Raji (cell line): ENCODE data around the gene ZNF597.

Source experiments
- POLR2A ChIP-seq: IDR thresholded peaks from 2 replicates; pipeline ENCODE4 v1.6.1; 2011; ENCODE audit warnings: low read depth, low read length, control low read depth; ENCODE audit not compliant: insufficient read depth

ZNF597 gene

DNA sequence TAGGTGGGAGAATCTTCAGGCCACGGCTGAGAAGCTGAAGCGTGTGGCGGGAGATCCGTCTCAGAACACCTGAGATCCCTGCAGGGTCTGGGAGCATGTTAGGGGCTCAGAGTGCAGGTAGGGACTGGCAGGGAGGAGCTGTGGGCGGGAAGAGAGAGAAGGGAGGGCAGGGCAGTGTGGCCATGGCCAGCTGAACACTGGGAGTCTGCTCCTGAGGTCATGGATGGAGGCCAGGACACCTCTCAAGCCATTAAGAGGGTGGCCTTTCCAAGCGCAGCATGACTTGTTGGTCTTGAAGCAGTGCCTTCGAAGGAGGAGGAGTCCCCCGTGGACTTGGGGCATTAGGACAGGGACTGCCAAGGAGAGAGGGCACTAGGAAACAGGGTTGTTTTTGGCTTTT, 23.9 kb upstream of the ZNF597 start:
- TF ChIP-seq POLR2A = no peak

- TF ChIP-seq POLR2A = no peak
Measured at GRCh38 chr16:3465911-3466584, 22.7 kb upstream of the ZNF597 start.

DNA sequence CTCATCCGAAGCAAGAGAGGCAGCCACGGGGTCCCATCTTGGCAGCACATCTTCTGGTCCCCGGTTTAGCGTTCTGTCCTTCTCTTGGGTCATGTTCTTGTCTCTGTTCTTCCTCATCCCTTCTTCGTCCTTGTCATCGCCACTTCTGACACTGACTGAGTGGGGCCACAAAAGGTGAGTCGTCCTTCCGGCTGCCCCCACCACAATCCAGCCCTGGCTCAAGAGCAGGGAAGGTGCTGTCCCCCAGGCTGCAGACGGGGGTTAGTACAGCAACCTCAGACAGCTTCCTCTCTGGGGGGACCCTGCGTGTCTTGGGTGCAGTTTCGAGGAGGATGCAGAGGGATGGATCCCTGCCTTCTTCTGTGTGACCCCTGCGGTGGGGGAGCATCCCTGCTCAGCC, 22.0 kb upstream of the ZNF597 start:
- TF ChIP-seq POLR2A = no peak

DNA sequence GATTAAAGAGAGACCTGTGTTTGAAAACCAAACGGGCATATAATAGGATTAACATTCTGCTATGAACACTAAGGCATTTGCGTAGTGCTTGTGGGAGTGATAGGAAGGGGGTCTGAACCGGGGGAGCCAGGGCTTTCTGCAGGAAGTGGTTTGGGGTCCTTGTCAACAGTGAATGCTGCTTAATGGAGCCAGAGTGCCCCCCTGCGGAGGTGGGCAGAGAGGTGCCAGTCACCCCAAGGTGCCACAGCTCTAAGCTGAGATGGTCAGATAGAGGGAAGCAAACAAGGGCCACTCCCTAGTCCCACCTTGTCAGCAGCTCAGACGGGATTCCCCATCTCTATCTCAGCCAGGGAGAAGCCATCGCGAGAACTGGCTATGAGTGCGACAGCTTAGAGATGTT, 17.8 kb upstream of the ZNF597 start:
- no peak for TF ChIP-seq POLR2A

DNA sequence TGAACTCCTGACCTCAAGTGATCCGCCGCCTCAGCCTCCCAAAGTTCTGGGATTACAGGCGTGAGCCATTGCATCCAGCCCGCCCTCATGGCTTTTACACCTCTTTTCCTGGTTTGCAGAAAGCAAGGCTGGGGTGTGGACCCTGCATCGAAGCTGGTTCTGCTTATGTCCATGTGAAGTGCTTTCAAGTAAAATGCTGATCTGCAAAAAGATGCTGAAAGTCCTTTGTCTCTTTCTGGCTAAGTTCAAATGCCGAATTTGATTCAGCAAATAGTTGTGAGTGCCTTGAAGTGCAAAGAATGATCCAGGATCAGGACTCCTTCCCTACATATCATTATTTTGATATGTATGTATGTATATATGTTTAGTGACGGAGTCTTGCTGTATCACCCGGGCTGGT, 17.3 kb upstream of the ZNF597 start:
- no peak for TF ChIP-seq POLR2A

DNA sequence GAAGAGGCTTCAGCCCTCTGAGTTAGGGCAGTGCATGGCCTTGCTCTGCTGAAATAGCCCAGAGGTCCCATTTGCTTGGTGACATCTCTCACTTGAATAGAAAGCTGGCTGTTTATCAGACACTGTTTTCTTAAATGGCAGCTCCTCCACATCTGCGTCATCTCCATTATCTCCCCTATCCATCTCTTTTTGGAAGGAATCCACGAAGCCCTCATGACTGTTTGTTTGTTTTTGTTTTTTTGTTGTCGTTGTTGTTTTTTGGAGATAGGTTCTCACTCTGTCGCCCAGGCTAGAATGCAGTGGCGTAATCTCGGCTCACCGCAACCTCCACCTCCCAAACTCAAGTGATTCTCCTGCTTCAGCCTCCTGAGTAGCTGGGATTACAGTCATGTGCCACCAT, 16.8 kb upstream of the ZNF597 start:
- TF ChIP-seq POLR2A = no peak

DNA sequence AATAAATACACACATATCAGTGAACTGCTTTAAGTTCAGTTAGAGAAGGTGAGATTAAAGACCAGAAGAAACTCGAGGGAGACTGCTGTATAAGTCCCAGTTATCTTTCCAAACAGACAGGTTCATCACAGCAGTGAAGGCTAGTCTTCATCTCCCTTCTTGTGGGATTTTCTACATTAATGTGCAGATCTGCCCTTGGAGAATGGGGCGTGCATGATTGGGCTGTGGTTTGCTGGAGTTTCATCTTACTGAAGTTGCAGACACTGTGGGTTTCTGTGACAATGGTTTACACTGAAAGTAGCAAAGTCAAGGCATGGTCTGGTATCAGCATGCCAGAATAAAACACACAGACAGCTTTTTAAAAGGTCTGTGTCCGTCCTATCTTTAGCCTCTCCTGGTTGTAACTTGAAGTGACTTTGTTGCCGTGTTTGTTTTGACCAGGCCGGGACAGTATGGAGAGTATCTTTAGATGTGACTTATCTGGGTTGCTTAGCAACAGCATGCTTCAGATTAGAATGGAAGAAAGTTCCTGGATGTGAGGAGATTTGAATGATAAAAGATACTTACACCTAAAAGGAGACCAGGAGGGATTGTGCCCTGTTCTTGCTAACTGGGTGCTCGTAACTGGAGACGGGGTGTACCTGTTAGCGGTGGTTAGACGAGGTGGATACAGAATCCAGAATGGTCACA, 16.2 kb upstream of the ZNF597 start:
- TF ChIP-seq POLR2A = no peak

DNA sequence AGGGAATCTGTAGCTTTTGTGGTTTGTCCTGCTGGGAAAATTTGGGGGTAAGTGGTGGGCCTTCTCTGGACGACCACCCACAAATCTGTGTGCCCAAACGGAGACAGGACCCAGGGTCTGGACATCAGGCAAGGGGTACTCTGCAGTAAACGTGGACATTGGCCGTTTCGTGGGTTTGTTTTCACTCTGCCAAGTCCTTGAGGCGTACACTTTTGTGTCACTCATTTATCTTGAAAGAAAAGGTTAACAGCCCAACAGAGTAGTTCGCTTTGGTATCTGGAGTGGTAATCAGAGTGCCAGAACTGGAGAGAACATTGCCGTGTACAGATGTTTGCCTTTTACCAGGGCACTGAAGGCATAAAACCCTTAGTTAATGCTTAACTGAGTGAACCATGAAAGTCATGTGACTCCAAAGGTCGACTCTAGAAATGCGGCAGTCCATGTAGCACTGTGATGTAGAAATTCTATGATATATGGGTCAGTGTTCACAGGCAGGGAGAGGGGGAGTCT, 15.6 kb upstream of the ZNF597 start:
- TF ChIP-seq POLR2A = no peak

DNA sequence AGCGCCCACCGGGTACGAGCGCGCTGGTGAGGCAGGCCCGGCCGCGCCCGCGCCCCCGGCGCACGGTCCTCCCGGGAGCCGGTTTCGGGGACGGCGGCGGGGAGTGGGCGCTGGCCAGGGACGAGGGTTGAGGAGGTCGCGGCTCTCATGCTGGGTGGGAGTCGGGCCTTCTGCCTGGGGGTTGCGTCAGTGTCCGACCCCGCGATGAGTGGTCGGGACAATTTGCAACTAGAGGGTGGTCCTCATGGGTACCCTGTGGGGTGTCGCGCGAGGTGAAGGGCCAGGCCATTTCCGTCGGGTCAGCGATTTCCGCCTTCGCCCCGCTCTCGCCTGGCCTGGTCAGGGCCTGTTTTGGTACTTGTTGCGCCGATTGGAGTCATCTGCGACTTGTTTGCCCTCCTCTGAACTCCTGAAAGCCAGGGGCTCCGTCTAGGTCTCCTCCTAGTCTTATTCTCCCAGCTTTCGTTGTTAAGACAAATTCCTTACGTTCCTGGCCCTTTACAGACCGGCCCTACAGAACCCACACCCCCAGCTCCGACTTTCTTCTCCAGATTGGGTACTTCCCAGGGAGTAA, 15.1 kb upstream of the ZNF597 start:
- TF ChIP-seq POLR2A = no peak

- peak; percentile 87 for TF ChIP-seq POLR2A
Measured at GRCh38 chr16:3457434-3458252, 14.3 kb upstream of the ZNF597 start.

- no peak for TF ChIP-seq POLR2A
Measured at GRCh38 chr16:3454631-3455147, 11.4 kb upstream of the ZNF597 start.

DNA sequence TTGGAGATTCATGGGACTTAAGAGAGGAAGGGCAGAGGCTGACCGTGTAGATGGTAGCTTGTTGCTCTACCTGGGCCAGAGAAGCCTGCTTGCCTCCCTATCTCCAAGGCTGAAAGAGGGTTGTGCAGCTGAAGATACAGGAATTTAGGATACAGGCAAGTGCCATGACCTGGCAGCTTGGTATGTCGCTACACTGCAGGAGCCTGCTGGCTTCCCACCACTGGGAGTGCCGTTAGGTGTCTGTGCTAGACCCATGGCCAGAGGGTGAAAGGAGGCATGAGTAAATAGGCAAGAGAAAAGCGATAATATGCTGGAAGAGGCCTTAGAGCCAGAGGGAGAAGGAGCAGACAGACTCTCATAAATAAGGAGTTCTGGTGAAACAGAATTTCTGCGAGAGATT, 10.8 kb upstream of the ZNF597 start:
- no peak for TF ChIP-seq POLR2A

DNA sequence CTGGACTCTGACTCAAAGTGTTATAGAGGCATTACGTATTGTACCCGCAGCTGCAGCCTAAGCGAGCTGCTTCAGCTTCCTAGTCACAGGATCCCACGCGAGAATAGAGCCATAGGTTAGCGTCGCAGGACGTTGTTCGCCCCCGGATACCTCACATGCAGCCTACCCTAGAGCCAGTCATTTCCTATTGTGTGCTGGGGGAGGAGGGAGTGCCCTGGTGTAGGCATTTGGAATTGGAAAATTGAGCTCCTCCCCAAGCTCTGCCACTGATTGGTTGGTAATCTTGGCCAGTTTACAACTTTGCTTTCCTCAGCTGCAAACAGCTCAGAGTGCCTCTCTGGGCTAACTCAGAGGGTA, 706 bp upstream of the ZNF597 start:
- peak; percentile 12; the same call in 1 of the 2 replicates for TF ChIP-seq POLR2A

- TF ChIP-seq POLR2A = no peak
Measured at GRCh38 chr16:3439637-3440036, 3.7 kb downstream of the ZNF597 start.

DNA sequence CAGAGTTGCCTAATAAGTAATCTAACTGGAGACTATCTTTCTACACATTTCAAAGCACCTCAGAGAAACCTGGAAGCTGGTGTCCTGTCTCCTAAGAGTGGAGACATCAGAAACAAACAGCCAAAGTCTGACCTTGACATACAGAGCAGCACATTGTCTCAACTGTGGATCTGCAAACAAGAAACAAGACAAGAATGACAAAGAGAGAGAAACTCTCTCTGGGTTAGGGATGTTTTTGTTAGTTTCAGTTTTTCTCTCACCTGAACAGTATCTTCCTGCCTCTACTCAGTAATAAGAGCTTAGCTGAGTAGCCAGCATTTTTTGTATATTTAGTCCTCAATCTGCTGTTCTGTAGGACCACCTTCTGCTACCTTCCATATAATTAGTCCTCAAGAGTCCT, 8.9 kb downstream of the ZNF597 start:
- TF ChIP-seq POLR2A = no peak
